Trophoblast cell (in vitro differentiated cells and primary cell): ENCODE measurements around the gene RPS19. TPM values are rescaled to one million over a fixed set of nuclear protein-coding genes. Genes with fewer than 3 reads are reported as not detected.
A peak's percentile ranks its signal among the peaks of the same experiment; 100 is the strongest.

Experiments used
- DNase-seq, 2 donors: peaks; one replicate each; pipeline ENCODE4 v3.0.0-alpha.2; 2016
- H2AFZ ChIP-seq: 2 replicates; pipeline ENCODE4 v1.6.1; 2013; ENCODE audit warnings: low read length, moderate library complexity, mild to moderate bottlenecking; ENCODE audit not compliant: insufficient read depth, poor library complexity
- H2AK5ac ChIP-seq: 2 replicates; pipeline ENCODE4 v1.6.1; 2013; ENCODE audit warnings: mild to moderate bottlenecking, low read length
- H2BK120ac ChIP-seq: 2 replicates; pipeline ENCODE4 v1.6.1; 2013; ENCODE audit warnings: low read length, mild to moderate bottlenecking, moderate library complexity; ENCODE audit not compliant: insufficient read depth, poor library complexity
- H2BK12ac ChIP-seq: 2 replicates; pipeline ENCODE4 v1.6.1; 2013; ENCODE audit warnings: mild to moderate bottlenecking, low read length, moderate library complexity
- H2BK5ac ChIP-seq: 2 replicates; pipeline ENCODE4 v1.6.1; 2013; ENCODE audit warnings: low read length, low read depth, moderate library complexity, mild to moderate bottlenecking; ENCODE audit not compliant: poor library complexity
- H3K14ac ChIP-seq: 2 replicates; pipeline ENCODE4 v1.6.1; 2013; ENCODE audit warnings: mild to moderate bottlenecking, low read length
- H3K18ac ChIP-seq: 2 replicates; pipeline ENCODE4 v1.6.1; 2013; ENCODE audit warnings: mild to moderate bottlenecking, low read length
- H3K23ac ChIP-seq: 2 replicates; pipeline ENCODE4 v1.6.1; 2013; ENCODE audit warnings: low read length
- H3K27ac ChIP-seq: 2 replicates; pipeline ENCODE4 v1.5.1; 2013; ENCODE audit warnings: low read depth, mild to moderate bottlenecking, inconsistent platforms, low read length, moderate library complexity
- H3K27me3 ChIP-seq: 2 replicates; pipeline ENCODE4 v1.6.1; 2013; ENCODE audit warnings: inconsistent platforms, mild to moderate bottlenecking, low read length, moderate library complexity; ENCODE audit not compliant: insufficient read depth
- H3K36me3 ChIP-seq, 2 experiments: 1 replicate in 1 of 2; 2 replicates in 1 of 2; pipeline ENCODE4 v1.6.1; 2013; ENCODE audit warnings: low read length in 2 of 2, mild to moderate bottlenecking in 2 of 2, moderate library complexity in 1 of 2; ENCODE audit not compliant: insufficient read depth in 2 of 2, control insufficient read depth in 1 of 2
- H3K4ac ChIP-seq: 2 replicates; pipeline ENCODE4 v1.6.1; 2013; ENCODE audit warnings: low read depth, mild to moderate bottlenecking, low read length, moderate library complexity
- H3K4me1 ChIP-seq, 2 experiments: 1 replicate in 1 of 2; 2 replicates in 1 of 2; pipeline ENCODE4 v1.6.1; 2013; ENCODE audit warnings: low read length in 2 of 2, mild to moderate bottlenecking in 2 of 2, moderate library complexity in 1 of 2; ENCODE audit not compliant: insufficient read depth in 2 of 2, control insufficient read depth in 1 of 2
- H3K4me2 ChIP-seq: 2 replicates; pipeline ENCODE4 v1.6.1; 2013; ENCODE audit warnings: inconsistent platforms, mild to moderate bottlenecking, low read length, moderate library complexity
- H3K4me3 ChIP-seq: 2 replicates; pipeline ENCODE4 v1.5.1; 2013; ENCODE audit warnings: mild to moderate bottlenecking, low read depth, low read length, inconsistent platforms
- H3K79me1 ChIP-seq: one replicate; pipeline ENCODE4 v1.6.1; 2013; ENCODE audit warnings: low read length
- H3K79me2 ChIP-seq: 2 replicates; pipeline ENCODE4 v1.6.1; 2013; ENCODE audit warnings: low read length, mild to moderate bottlenecking; ENCODE audit not compliant: control insufficient read depth, insufficient read depth, poor library complexity
- H3K9ac ChIP-seq: 2 replicates; pipeline ENCODE4 v1.6.1; 2013; ENCODE audit warnings: mild to moderate bottlenecking, low read length
- H3K9me3 ChIP-seq: 2 replicates; pipeline ENCODE4 v1.6.1; 2013; ENCODE audit warnings: low read depth, mild to moderate bottlenecking, control low read depth, inconsistent platforms, low read length; ENCODE audit not compliant: insufficient read depth
- H4K12ac ChIP-seq: 2 replicates; pipeline ENCODE4 v1.6.1; 2013; ENCODE audit warnings: low read depth, mild to moderate bottlenecking, low read length, moderate library complexity
- H4K8ac ChIP-seq: 2 replicates; pipeline ENCODE4 v1.6.1; 2013; ENCODE audit warnings: low read depth, mild to moderate bottlenecking, low read length, moderate library complexity
- H4K91ac ChIP-seq: one replicate; pipeline ENCODE4 v1.6.1; 2013; ENCODE audit warnings: low read depth, mild to moderate bottlenecking, low read length, moderate library complexity
- WGBS: extraction: QIAGEN DNeasy Blood & Tissue Kit; methylation state at CpG from one replicate; pipeline ENCODE4 v1.1.7; 2013; ENCODE audit warnings: missing lambda C conversion rate; ENCODE audit not compliant: insufficient read length, insufficient coverage; ENCODE audit errors: extremely low coverage; 5-methylcytosine and 5-hydroxymethylcytosine counted together
- polyA plus RNA-seq: library from polyadenylated mRNA; stranded (reverse); fragments of 200-250 nt; gene quantifications from 2 replicates; pipeline ENCODE4 v1.2.3, GENCODE V29; 2013

RPS19 gene
- polyA plus RNA-seq, result 2,902 and 2,904 TPM in 2 replicates

DNA sequence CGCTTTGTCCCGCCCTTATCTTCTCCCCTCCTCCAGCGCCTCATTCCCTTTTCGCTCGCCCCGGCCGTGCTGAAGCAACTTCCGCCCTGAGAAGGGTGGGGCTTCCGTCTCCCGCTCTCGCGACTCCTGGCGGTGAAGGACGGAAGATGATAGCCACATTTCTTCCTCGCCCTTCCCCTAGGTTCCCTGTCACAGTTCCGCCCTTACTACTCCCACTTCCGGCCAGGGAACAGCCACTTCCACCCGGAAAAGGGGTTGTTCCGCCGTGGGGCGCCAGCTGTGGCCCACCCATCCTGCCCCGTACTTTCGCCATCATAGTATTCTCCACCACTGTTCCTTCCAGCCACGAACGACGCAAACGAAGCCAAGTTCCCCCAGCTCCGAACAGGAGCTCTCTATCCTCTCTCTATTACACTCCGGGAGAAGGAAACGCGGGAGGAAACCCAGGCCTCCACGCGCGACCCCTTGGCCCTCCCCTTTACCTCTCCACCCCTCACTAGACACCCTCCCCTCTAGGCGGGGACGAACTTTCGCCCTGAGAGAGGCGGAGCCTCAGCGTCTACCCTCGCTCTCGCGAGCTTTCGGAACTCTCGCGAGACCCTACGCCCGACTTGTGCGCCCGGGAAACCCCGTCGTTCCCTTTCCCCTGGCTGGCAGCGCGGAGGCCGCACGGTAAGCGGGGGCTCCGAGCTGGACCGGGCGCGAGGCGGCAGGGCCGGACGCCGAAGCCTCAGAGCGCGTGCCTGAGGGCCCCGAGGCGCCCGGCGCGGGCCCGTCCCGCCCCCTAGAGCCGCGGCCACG, at the start of gene RPS19:
RPS19 (plus strand) TSS at position 638 of the 801 bp plus-strand sequence. CDS start 520 bp downstream, outside the sequence.
- Histone ChIP-seq H3K9me3 (no peaks in the 10 kb centered on the region), H3K9ac (peak within 1 kb of the TSS; percentile 99), H4K8ac (peak within 1 kb of the TSS; percentile 88), H2BK120ac (peak within 1 kb of the TSS; percentile 85), H3K23ac (no peak within 1 kb of the TSS), H3K27ac (peak within 1 kb of the TSS; percentile 85), H3K4me1 (peaks cover 6 to 11% of the 10 kb centered on the region in 2 experiments), H3K18ac (peak within 1 kb of the TSS; percentile 81), H3K79me2 (peaks cover 20% of the 10 kb centered on the region), H2AFZ (peak within 1 kb of the TSS; percentile 56), H4K12ac (peak within 1 kb of the TSS; percentile 79), H3K14ac (peak within 1 kb of the TSS; percentile 91), H3K4me3 (peak within 1 kb of the TSS; percentile 88), H2BK5ac (peak within 1 kb of the TSS; percentile 94), H3K36me3 (peaks cover 36 to 39% of the 10 kb centered on the region in 2 experiments), H3K4ac (peak within 1 kb of the TSS; percentile 84), H2BK12ac (peak within 1 kb of the TSS; percentile 19), H3K79me1 (peaks cover 12% of the 10 kb centered on the region), H3K4me2 (peak within 1 kb of the TSS; percentile 69), H4K91ac (peak within 1 kb of the TSS; percentile 96), H2AK5ac (peak within 1 kb of the TSS; percentile 72), H3K27me3 (no peaks in the 10 kb centered on the region)
- no CpG with 5 or more reads among the region's 76 CpGs for WGBS
- peak; percentile 99 to 100 for DNase-seq

DNA sequence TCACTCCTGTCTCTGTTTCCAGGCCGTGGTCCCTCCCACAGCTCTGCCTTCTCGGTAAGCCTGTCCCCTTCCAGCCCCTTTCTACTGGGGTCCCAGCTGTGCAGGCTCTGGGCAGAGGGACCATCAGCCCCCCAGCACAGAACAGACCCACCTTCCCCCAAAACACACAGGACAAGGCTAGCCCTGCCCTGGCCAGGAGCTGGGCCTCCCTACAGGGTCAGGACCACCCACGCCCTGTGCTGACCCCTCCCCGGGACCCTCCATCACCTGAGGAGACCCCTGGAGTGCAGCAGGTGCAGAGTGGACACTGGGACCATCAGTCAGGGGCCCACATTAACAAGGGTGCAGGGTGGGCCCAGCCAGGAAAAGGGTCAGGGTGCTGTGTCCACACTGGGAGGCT, 49.8 kb upstream of the RPS19 start:
- Histone ChIP-seq H3K14ac (no peak overlapping the region), H3K4me3 (no peak overlapping the region), H3K23ac (no peak overlapping the region), H4K91ac (no peak overlapping the region), H3K4me2 (no peak overlapping the region), H3K79me1 (no peaks in the 10 kb centered on the region), H3K27ac (no peak overlapping the region), H3K9me3 (peaks cover 22% of the 10 kb centered on the region), H3K18ac (no peak overlapping the region), H2BK12ac (no peak overlapping the region), H2BK120ac (no peak overlapping the region), H3K79me2 (no peaks in the 10 kb centered on the region), H3K27me3 (no peaks in the 10 kb centered on the region), H2BK5ac (no peak overlapping the region), H2AK5ac (no peak overlapping the region), H4K12ac (no peak overlapping the region), H3K4ac (no peak overlapping the region), H3K36me3 (no peaks in the 10 kb centered on the region), H3K9ac (no peak overlapping the region), H3K4me1 (no peaks in the 10 kb centered on the region), H2AFZ (no peak overlapping the region), H4K8ac (no peak overlapping the region)
- DNase-seq, result no peak
- WGBS, result no CpG with 5 or more reads among the region's 4 CpGs

- H4K8ac ChIP-seq, result no peak overlapping the region
- H3K79me2 ChIP-seq, result no peaks in the 10 kb centered on the region
- H3K23ac ChIP-seq, result no peak overlapping the region
- H3K9ac ChIP-seq, result no peak overlapping the region
- no peak overlapping the region for H2BK12ac ChIP-seq
- H3K27ac ChIP-seq, result no peak overlapping the region
- H3K36me3 ChIP-seq, result no peaks in the 10 kb centered on the region
- H4K12ac ChIP-seq, result no peak overlapping the region
- no peak overlapping the region for H3K4me2 ChIP-seq
- no peak overlapping the region for H3K4ac ChIP-seq
- peaks cover 22% of the 10 kb centered on the region for H3K9me3 ChIP-seq
- H4K91ac ChIP-seq, result no peak overlapping the region
- H3K14ac ChIP-seq, result no peak overlapping the region
- no peak overlapping the region for H2BK5ac ChIP-seq
- no peak overlapping the region for H3K18ac ChIP-seq
- no peak overlapping the region for H2AK5ac ChIP-seq
- no peaks in the 10 kb centered on the region for H3K27me3 ChIP-seq
- no peaks in the 10 kb centered on the region for H3K79me1 ChIP-seq
- no peak overlapping the region for H2AFZ ChIP-seq
- DNase-seq, result no peak
- H3K4me1 ChIP-seq, result no peaks in the 10 kb centered on the region
- H3K4me3 ChIP-seq, result no peak overlapping the region
- no CpG with 5 or more reads among the region's 3 CpGs for WGBS
- no peak overlapping the region for H2BK120ac ChIP-seq
Observed at GRCh38 chr19:41811036-41811435, 49.0 kb upstream of the RPS19 start.

DNA sequence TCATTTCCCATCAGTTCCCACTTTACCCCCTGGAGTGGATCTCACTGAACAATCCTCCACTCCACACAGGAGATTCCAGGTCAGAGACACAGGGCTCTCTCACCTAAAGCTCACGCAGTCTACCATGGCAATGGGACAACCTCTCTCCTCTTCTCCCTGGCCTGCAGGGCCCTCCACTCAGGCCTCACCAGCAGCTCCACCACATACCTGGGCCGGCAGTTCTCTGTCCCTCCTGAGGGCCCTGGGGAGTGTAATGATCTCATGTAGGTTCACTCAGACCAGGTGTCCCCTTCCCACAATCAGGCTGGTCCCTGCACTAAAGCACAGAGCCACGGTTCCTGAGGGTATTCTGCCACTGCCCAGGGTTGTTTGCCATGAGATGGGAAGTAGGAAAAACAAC, 48.1 kb upstream of the RPS19 start:
- WGBS, result no CpG with 5 or more reads among the region's 3 CpGs
- Histone ChIP-seq H3K36me3 (no peaks in the 10 kb centered on the region), H3K27ac (no peak overlapping the region), H4K12ac (no peak overlapping the region), H3K4me3 (no peak overlapping the region), H3K9ac (no peak overlapping the region), H3K14ac (no peak overlapping the region), H3K9me3 (peaks cover 22% of the 10 kb centered on the region), H3K27me3 (no peaks in the 10 kb centered on the region), H3K4me1 (no peaks in the 10 kb centered on the region), H4K8ac (no peak overlapping the region), H2BK5ac (no peak overlapping the region), H3K79me1 (no peaks in the 10 kb centered on the region), H2AK5ac (no peak overlapping the region), H3K79me2 (no peaks in the 10 kb centered on the region), H3K4me2 (no peak overlapping the region), H2BK120ac (no peak overlapping the region), H3K18ac (no peak overlapping the region), H2AFZ (no peak overlapping the region), H3K4ac (no peak overlapping the region), H2BK12ac (no peak overlapping the region), H3K23ac (no peak overlapping the region), H4K91ac (no peak overlapping the region)
- no peak for DNase-seq
